HG03565 (cell line): Measurements from ENCODE around the gene PCNX3.

Source experiments
- ATAC-seq: cut with Tn5 transposase; IDR thresholded peaks from one replicate; pipeline ENCODE4 v1.9.1; 2021; ENCODE audit warnings: mild to moderate bottlenecking, moderate library complexity; ENCODE audit not compliant: unreplicated experiment

Gene PCNX3

DNA sequence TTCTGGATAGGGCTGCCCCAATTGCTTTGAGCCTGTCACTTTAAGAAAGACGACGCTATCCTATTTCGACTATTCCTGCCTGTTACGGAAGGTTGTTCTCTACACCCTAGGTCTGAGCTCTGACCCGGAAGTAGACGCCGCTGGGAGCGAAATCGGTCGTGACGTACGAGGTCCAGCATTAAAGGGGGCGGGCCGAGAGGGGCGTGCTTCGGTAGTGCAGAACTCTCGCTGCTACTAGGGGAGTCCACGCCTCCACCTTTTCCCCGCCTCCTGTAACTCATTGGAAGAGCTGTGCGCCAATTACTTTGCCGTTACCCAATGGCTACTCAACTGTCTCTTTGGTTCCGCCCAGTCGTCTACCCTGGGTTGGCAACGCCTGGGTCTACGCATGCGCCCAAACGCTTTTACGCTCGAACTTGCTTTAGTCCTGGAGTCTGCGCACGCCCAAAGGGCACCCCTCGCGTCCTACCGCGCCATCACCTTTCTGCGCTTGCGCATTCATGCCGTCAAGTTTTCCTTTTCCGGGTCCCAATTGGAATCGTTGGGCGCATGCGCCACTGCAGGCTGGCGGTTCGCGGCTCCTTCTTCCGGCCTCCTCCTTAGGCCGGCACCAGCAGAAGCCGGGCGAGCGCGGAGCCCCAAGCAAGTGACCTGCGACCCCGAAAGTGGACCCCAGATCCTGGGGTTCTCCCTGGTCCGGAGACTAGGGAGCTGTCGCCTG, at the start of gene PCNX3:
Gene PCNX3, plus strand, starts transcription at position 548 of the 721 bp plus-strand sequence. CDS start 536 bp downstream, outside the sequence.
- ATAC-seq, result peak; percentile 72

- ATAC-seq, result no peak
Observed at GRCh38 chr11:65569164-65569972, 46.2 kb upstream of the PCNX3 start.

- ATAC-seq, result peak; percentile 54
Observed at GRCh38 chr11:65569973-65570918, 45.3 kb upstream of the PCNX3 start, which contains the start of gene ZNRD2. ZNRD2 (plus strand) TSS chr11:65570477; CDS start chr11:65570492, 15 bp downstream.

DNA sequence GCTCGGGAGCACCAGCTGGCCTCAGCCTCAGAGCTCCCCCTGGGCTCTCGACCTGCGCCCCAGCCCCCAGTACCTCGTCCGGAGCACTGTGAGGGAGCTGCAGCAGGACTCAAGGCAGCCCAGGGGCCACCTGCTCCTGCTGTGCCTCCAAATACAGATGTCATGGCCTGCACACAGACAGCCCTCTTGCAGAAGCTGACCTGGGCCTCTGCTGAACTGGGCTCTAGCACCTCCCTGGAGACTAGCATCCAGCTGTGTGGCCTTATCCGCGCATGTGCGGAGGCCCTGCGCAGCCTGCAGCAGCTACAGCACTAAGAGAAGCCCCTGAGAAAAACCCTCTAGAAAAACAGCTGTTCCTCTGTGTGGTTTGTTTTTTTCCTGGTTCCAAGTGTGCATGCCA, 44.2 kb upstream of the PCNX3 start:
- ATAC-seq, result no peak

GRCh38 chr11:65571940-65572339, 43.6 kb upstream of the PCNX3 start:
- ATAC-seq, result no peak

DNA sequence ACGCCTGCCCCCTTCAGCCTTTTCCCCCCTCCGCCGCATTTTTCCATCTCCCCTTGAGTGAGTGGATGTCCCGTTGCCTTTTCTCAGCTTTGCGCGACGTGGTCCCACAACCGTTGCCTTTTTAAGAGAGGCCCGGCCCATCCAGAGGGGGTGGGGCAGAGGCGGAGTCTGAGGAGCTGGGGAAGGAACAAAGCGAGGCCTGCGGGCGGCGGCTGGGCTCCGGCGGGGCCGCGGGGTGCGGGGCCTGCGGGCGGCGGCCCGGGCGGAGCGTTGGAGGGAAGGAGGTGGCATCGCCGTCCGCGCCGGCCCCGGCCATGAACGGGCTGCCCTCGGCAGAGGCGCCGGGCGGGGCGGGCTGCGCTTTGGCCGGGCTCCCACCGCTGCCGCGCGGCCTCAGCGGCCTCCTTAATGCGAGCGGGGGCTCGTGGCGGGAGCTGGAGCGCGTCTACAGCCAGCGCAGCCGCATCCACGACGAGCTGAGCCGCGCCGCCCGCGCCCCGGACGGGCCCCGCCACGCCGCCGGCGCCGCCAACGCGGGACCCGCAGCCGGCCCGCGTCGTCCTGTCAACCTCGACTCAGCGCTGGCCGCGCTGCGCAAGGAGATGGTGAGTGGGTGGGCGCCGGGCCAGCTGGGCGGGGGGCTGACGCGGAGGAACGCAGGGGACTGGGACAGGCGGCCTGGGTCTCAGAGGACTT, 43.1 kb upstream of the PCNX3 start, which contains the start of gene FAM89B:
Gene FAM89B, plus strand, starts transcription at position 183 of the 696 bp plus-strand sequence. Its CDS starts 132 bp downstream, at position 315.
- no peak for ATAC-seq

GRCh38 chr11:65573391-65574079, 42.0 kb upstream of the PCNX3 start:
- no peak for ATAC-seq

DNA sequence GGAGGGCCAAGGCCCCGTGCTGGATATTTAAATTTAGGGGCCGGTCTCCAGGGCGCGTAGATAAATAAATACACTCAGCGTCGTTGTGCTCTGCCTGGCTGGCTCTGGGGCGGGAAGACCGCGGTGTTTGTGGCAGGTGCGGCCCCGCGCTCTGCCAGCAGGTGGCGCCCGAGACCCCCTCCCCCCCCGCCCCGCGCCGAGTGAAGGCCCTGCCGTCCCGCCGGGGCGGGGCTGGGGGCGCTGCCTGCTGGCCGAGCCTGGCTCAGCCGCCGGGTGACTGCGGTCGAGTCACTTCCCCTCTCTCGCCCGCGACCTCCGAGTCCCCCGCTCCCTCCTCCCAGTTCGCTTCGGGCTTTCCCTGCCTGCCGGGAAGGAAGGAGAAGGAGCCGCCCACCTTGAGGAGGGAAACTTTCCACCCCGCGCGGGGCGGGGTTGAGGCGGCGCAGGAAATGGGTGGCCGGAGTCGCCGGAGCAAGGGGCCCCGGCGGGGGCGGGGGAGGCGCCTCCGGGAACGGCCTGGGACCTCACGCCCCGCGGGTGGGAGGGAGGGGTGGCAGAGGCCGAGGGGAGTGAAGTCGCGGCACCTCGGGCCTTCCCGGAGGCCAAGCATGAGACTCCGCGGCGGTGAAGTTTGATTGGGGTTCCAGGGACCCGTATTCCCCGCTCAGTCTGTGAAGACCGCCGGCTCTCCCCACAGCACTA, 41.3 kb upstream of the PCNX3 start:
- ATAC-seq, result peak; percentile 14

GRCh38 chr11:65574811-65575567, 40.6 kb upstream of the PCNX3 start:
- ATAC-seq, result no peak

GRCh38 chr11:65575568-65576231, 39.9 kb upstream of the PCNX3 start, which contains the start of gene EHBP1L1:
EHBP1L1 (plus strand) TSS chr11:65576053; CDS start chr11:65576303, 250 bp downstream.
- ATAC-seq, result no peak

DNA sequence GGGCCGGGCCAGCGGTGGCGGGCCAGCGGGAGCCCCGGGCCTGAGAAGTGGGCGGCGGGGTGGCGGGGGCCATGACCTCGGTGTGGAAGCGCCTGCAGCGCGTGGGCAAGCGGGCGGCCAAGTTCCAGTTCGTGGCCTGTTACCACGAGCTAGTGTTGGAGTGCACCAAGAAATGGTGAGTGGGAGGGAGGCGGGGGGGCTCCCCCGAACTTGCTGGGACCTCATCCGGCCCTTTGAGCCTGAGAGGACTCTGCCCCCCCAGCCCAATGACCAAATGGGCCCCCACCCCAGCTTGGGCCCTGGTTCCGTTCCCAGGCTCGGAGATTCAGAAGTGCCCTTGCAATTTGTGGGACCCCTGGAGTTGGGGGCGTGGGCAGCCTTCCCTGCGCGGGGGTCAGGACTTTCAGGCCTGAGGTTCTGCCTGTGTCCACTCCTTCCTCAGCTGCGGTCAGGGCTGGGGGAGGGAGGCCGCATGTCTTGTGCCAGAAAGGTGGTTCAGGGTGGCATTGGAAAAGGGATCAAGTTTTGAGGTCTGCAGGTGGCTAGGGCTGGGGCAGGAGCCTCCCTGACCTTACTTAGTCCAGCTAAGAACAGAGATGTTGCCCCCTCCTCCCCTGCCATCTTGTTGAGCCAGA, 39.2 kb upstream of the PCNX3 start:
- ATAC-seq, result no peak

- no peak for ATAC-seq
Observed at GRCh38 chr11:65576867-65577755, 38.5 kb upstream of the PCNX3 start.

- ATAC-seq, result no peak
Observed at GRCh38 chr11:65577756-65578109, 37.8 kb upstream of the PCNX3 start.

DNA sequence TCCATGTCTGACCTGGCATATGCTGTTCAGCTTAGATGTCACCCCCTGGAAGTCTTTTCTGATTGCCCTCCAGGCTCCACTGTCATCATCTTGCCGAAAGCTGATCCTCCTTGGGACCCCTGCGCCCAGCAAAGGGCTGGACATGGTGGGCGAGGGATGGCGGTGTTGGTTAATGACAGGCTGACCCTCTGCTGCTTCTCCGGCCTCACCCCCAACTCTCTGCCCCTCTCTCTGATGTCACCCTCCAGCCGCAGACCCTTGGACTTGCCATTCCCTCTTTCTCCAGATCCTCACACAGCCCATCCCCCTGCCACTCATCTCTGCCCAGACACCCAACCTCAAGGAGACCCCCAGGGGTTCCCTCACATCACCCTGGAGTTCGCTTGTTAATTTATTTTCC, 37.4 kb upstream of the PCNX3 start:
- ATAC-seq, result no peak

- ATAC-seq, result no peak
Observed at GRCh38 chr11:65578667-65579066, 36.9 kb upstream of the PCNX3 start.

- no peak for ATAC-seq
Observed at GRCh38 chr11:65579291-65579690, 36.3 kb upstream of the PCNX3 start.
